Caco-2 (cell line): ENCODE data around the gene NDUFB2. TPM values are rescaled to one million over a fixed set of nuclear protein-coding genes. Genes with fewer than 3 reads are reported as not detected.

ENCODE experiments used
- BruUV-seq: library from RNA; stranded (reverse); fragments of 400-500 nt; replicated peaks from 2 replicates; lab custom pipeline; 2021; lab: Mats Ljungman, UMichigan
- CTCF ChIA-PET: fragments of 300-600 bp; sonication (Branson Sonifier 250); formaldehyde crosslinking; loops from one replicate; lab custom pipeline; 2022; ENCODE audit warnings: antibody characterized with exemption; lab: Charles Lee
- POLR2A ChIA-PET: fragments of 300-600 bp; sonication (Branson Sonifier 250); formaldehyde crosslinking; loops from one replicate; lab custom pipeline; 2022; ENCODE audit warnings: antibody characterized with exemption; lab: Charles Lee
- DNase-seq, 2 experiments: peaks; one replicate each; pipeline versions ENCODE4 v3.0.0 to v3.0.0-alpha.2; 2020 to 2022
- H3K27me3 ChIP-seq: replicated peaks from 2 replicates; pipeline ENCODE4 v1.6.0; 2011; ENCODE audit warnings: low read length; ENCODE audit not compliant: control insufficient read depth, insufficient read depth
- H3K36me3 ChIP-seq: 2 replicates; pipeline ENCODE4 v1.5.1; 2011; ENCODE audit warnings: low read length; ENCODE audit not compliant: control insufficient read depth, insufficient read depth
- H3K4me1 ChIP-seq: fragments of 250-450 bp; sonication (Bioruptor Pico); 2 replicates; pipeline ENCODE4 v1.5.1; 2020; ENCODE audit warnings: mild to moderate bottlenecking
- H3K4me3 ChIP-seq: 2 replicates; pipeline ENCODE4 v1.5.1; 2011; ENCODE audit warnings: low read depth, mild to moderate bottlenecking, control low read depth, low read length
- H3K9me3 ChIP-seq: fragments of 250-450 bp; sonication (Bioruptor Pico); 2 replicates; pipeline ENCODE4 v1.5.1; 2020; ENCODE audit warnings: mild to moderate bottlenecking, moderate library complexity
- H3K27ac Mint-ChIP-seq: one replicate; pipeline ENCODE4 v1.8.0; 2022; ENCODE audit warnings: mixed read lengths; ENCODE audit not compliant: unreplicated experiment
- H3K27me3 Mint-ChIP-seq: one replicate; pipeline ENCODE4 v1.8.0; 2022; ENCODE audit warnings: mixed read lengths; ENCODE audit not compliant: insufficient read depth, unreplicated experiment
- H3K36me3 Mint-ChIP-seq: one replicate; pipeline ENCODE4 v1.8.0; 2022; ENCODE audit warnings: mild to moderate bottlenecking, mixed read lengths; ENCODE audit not compliant: insufficient read depth, unreplicated experiment
- H3K4me1 Mint-ChIP-seq: one replicate; pipeline ENCODE4 v1.8.0; 2022; ENCODE audit warnings: low read depth, mixed read lengths; ENCODE audit not compliant: unreplicated experiment
- H3K4me3 Mint-ChIP-seq: one replicate; pipeline ENCODE4 v1.8.0; 2022; ENCODE audit warnings: mild to moderate bottlenecking, moderate library complexity, mixed read lengths; ENCODE audit not compliant: unreplicated experiment
- H3K9me3 Mint-ChIP-seq: one replicate; pipeline ENCODE4 v1.8.0; 2022; ENCODE audit warnings: mixed read lengths; ENCODE audit not compliant: unreplicated experiment
- intact Hi-C: fragments of 100-400 bp; cut with micrococcal nuclease; formaldehyde crosslinking; loops from one replicate; pipeline ENCODE4 v1.10.0; 2022; ENCODE audit not compliant: unreplicated experiment
- total RNA-seq: library from RNA; stranded (reverse); gene quantifications from 2 replicates; pipeline ENCODE4 v1.2.3, GENCODE V29; 2022
- TF ChIP-seq, protein P1 (sequence below), 2 experiments: fragments of 200-600 bp in 1 of 2; IDR thresholded peaks; 1 replicate in 1 of 2; 2 replicates in 1 of 2; pipeline versions ENCODE4 v1.5.1 to v1.8.0; 2011 to 2022; ENCODE audit warnings: antibody characterized with exemption in 1 of 2, control low read depth in 1 of 2, inconsistent platforms in 1 of 2, low read depth in 1 of 2, low read length in 1 of 2, mild to moderate bottlenecking in 1 of 2, moderate library complexity in 1 of 2; ENCODE audit not compliant: insufficient read depth in 1 of 2, severe bottlenecking in 1 of 2, unreplicated experiment in 1 of 2

Gene NDUFB2
- total RNA-seq, 1 experiment from 2014 or later, result 166 TPM

DNA sequence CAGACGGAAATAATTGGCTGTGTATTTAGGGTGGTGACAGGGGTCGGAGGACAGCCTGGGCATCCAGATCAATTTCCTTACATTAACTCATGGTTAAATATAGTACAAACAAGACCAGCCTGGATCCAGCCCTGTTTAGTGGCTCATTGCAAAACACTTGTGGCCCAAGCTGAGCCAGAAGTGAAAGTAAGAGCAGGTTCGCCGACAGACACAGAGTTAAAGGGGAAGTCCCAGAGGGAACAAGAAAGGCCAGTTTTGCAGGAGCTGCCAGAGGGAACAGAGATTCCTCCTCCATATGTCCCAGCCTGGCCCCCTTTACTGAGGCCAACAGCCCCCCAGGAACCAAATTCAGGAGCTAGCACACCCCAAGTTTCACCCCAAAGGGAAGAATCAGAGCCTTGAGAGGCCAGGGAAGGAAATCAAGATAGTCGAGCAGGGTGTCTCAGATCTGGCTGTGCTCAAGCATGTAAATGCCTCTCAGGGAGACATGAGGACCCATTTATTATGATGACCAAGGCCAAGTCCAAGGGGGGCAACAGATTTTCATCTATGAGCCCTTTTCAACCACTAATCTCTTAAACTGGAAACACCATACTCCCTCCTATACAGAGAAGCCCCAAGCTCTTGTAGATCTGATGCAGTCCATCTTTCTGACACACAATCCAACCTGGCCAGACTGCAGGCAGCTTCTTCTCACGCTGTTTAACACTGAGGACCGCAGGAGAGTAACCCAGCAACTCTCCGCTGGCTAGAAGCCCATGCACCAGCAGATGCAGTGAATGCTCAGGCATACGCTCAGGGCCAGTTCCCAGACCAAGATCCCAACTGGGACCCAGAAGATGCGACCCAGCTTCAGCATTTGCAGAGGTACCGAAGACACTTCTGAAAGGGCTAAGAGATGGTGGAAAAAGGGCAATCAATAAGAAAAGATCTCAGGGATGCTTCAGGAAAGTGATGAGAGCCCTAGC is 39.7 kb upstream of the NDUFB2 start:
- BruUV-seq, result no TSS peak
- no peak overlapping the region for H3K27ac Mint-ChIP-seq
- ChIA-PET CTCF (interaction anchor here (1.0 to 1.3 kb wide), 2 partner anchors 16 to 138 kb away, joined by 3 to 4 read pairs; partner anchors contain the start of gene ADCK2), POLR2A (interaction anchor here (0.5 kb wide), 1 partner anchor 31 kb away, joined by 8 read pairs; no protein-coding TSS in a partner anchor)
- H3K36me3 Mint-ChIP-seq, result no peaks in the 10 kb centered on the region
- Histone ChIP-seq H3K4me3 (no peak overlapping the region), H3K4me1 (peaks cover 9% of the 10 kb centered on the region), H3K36me3 (no peaks in the 10 kb centered on the region), H3K9me3 (no peaks in the 10 kb centered on the region), H3K27me3 (no peaks in the 10 kb centered on the region)
- TF ChIP-seq, protein P1, sequence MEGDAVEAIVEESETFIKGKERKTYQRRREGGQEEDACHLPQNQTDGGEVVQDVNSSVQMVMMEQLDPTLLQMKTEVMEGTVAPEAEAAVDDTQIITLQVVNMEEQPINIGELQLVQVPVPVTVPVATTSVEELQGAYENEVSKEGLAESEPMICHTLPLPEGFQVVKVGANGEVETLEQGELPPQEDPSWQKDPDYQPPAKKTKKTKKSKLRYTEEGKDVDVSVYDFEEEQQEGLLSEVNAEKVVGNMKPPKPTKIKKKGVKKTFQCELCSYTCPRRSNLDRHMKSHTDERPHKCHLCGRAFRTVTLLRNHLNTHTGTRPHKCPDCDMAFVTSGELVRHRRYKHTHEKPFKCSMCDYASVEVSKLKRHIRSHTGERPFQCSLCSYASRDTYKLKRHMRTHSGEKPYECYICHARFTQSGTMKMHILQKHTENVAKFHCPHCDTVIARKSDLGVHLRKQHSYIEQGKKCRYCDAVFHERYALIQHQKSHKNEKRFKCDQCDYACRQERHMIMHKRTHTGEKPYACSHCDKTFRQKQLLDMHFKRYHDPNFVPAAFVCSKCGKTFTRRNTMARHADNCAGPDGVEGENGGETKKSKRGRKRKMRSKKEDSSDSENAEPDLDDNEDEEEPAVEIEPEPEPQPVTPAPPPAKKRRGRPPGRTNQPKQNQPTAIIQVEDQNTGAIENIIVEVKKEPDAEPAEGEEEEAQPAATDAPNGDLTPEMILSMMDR (IDR thresholded peaks at IDR 0.05; ENCODE audit: insufficient read depth in 1 of 2, low read depth in 1 of 2, low read length in 1 of 2, severe bottlenecking in 1 of 2, unreplicated experiment in 1 of 2), result no peak
- intact Hi-C loops, result loop anchor here (10.0 kb wide), 1 partner anchor 482 kb away; the partner anchor contains the start of gene KDM7A
- H3K9me3 Mint-ChIP-seq, result no peaks in the 10 kb centered on the region
- H3K4me3 Mint-ChIP-seq, result peak overlapping the region; percentile 23
- peak; percentile 53 to 73 for DNase-seq
- peaks cover 12% of the 10 kb centered on the region for H3K4me1 Mint-ChIP-seq
- no peaks in the 10 kb centered on the region for H3K27me3 Mint-ChIP-seq

DNA sequence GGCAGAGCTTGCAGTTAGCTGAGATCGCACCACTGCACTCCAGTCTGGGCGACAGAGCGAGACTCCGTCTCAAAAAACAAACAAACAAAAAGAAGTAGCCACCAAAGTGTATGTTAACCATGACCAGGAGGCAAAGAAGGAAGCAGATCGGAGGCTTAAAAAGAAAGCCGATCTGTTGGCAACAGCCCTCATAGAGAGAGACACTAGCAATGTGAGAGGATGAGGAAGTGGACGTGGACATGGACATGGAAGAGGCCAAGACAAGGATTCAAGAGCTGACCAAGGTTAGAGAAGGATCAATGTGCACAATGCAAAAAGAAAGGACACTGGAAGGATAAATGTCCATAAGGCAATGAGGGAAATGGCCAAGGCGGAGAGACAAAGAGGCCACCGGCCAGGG is 38.6 kb upstream of the NDUFB2 start:
- H3K4me3 Mint-ChIP-seq, result no peak overlapping the region
- Histone ChIP-seq H3K4me3 (no peak overlapping the region), H3K36me3 (no peaks in the 10 kb centered on the region), H3K9me3 (no peaks in the 10 kb centered on the region), H3K4me1 (peaks cover 9% of the 10 kb centered on the region), H3K27me3 (no peaks in the 10 kb centered on the region)
- no peak overlapping the region for H3K27ac Mint-ChIP-seq
- peaks cover 12% of the 10 kb centered on the region for H3K4me1 Mint-ChIP-seq
- intact Hi-C loops, result loop anchor here (10.0 kb wide), 1 partner anchor 483 kb away; the partner anchor contains the start of gene KDM7A
- ChIA-PET CTCF (no interaction called here), POLR2A (interaction anchor here (0.6 kb wide), 1 partner anchor 39 kb away, joined by 5 read pairs; the partner anchor contains the start of gene NDUFB2)
- DNase-seq, result no peak
- BruUV-seq, result no TSS peak
- H3K27me3 Mint-ChIP-seq, result no peaks in the 10 kb centered on the region
- H3K9me3 Mint-ChIP-seq, result no peaks in the 10 kb centered on the region
- TF ChIP-seq, protein P1 (IDR thresholded peaks at IDR 0.05; ENCODE audit: insufficient read depth in 1 of 2, low read depth in 1 of 2, low read length in 1 of 2, severe bottlenecking in 1 of 2, unreplicated experiment in 1 of 2), result no peak
- H3K36me3 Mint-ChIP-seq, result no peaks in the 10 kb centered on the region

DNA sequence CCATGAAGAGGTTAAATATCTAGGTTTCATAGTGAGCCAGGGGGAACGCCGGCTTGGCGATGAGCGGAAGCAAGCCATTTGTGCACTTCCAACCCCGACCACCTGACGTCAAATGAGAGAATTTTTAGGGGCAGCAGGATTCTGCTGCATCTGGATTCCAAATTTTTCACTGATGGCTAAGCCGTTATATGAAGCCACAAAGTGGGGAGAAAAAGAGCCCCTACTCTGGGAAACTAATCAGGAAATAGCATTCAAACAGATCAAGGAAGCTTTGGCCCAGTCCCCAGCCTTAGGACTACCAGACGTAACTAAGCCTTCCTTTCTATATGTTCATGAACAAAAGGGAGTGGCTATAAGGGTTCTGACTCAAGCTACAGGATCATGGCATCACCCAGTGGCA is 36.7 kb upstream of the NDUFB2 start:
- no TSS peak for BruUV-seq
- intact Hi-C loops, result loop anchor here (10.0 kb wide), 1 partner anchor 485 kb away; the partner anchor contains the start of gene KDM7A
- TF ChIP-seq, protein P1 (IDR thresholded peaks at IDR 0.05; ENCODE audit: insufficient read depth in 1 of 2, low read depth in 1 of 2, low read length in 1 of 2, severe bottlenecking in 1 of 2, unreplicated experiment in 1 of 2), result no peak
- Histone ChIP-seq H3K9me3 (no peaks in the 10 kb centered on the region), H3K4me3 (no peak overlapping the region), H3K36me3 (no peaks in the 10 kb centered on the region), H3K4me1 (peaks cover 9% of the 10 kb centered on the region), H3K27me3 (no peaks in the 10 kb centered on the region)
- Mint-ChIP-seq H3K9me3 (no peaks in the 10 kb centered on the region), H3K27me3 (no peaks in the 10 kb centered on the region), H3K4me3 (no peak overlapping the region), H3K36me3 (no peaks in the 10 kb centered on the region), H3K27ac (no peak overlapping the region), H3K4me1 (peaks cover 12% of the 10 kb centered on the region)
- CTCF ChIA-PET, result interaction anchor here (1.4 kb wide), 1 partner anchor 142 kb away, joined by 3 read pairs; no protein-coding TSS in a partner anchor
- POLR2A ChIA-PET, result no interaction called here
- DNase-seq, result no peak
